Measurements from ENCODE around the gene FRMD7. TPM values are rescaled to one million over a fixed set of nuclear protein-coding genes. Genes with fewer than 3 reads are reported as not detected.

FRMD7 gene
- total and polyA plus RNA-seq, 2 experiments from 2014 or later: not detected

- Histone ChIP-seq H3K4me3 (no peak overlapping the region), H3K27me3 (ENCODE audit: insufficient read depth) (no peaks in the 10 kb centered on the region), H3K4me2 (no peak overlapping the region), H3K4me1 (ENCODE audit: insufficient read depth) (peaks cover 11% of the 10 kb centered on the region; the same call in 1 of the 2 replicates), H3K9me2 (ENCODE audit: insufficient read depth) (no peaks in the 10 kb centered on the region), H3K79me2 (replicated peaks; ENCODE audit: insufficient read depth) (no peaks in the 10 kb centered on the region), H2AFZ (no peak overlapping the region), H4K20me1 (replicated peaks; ENCODE audit: insufficient read depth) (no peaks in the 10 kb centered on the region), H3K27ac (ENCODE audit: low read depth) (no peak overlapping the region), H3F3A (replicated peaks; ENCODE audit: low read depth) (no peaks in the 10 kb centered on the region), H3K36me3 (ENCODE audit: insufficient read depth) (no peaks in the 10 kb centered on the region)
- no peaks in the 10 kb centered on the region for H3K36me3 Mint-ChIP-seq (ENCODE audit: low read depth)
- H3K4me1 Mint-ChIP-seq: peaks cover 8% of the 10 kb centered on the region; the same call in 2 of the 3 replicates
- H3K9me3 Mint-ChIP-seq: no peaks in the 10 kb centered on the region
- ATAC-seq: no peak
- H3K27me3 Mint-ChIP-seq (ENCODE audit: insufficient read depth, low read depth, poor library complexity): peaks cover 2% of the 10 kb centered on the region
- H3K4me3 Mint-ChIP-seq: no peak overlapping the region
- no peak for TF ChIP-seq CREB1 (CRISPR knock-in tag; IDR thresholded peaks at IDR 0.05; ENCODE audit: low read depth)
- no peak for TF ChIP-seq EZH2 (IDR thresholded peaks at IDR 0.05; ENCODE audit: low read depth, unreplicated experiment)
- TF ChIP-seq EZH2phosphoT487 (IDR thresholded peaks at IDR 0.05; ENCODE audit: unreplicated experiment): no peak
- no peak for TF ChIP-seq NANOG (IDR thresholded peaks at IDR 0.05; ENCODE audit: borderline replicate concordance)
- no peak for TF ChIP-seq ZNF114 (CRISPR knock-in tag; IDR thresholded peaks at IDR 0.05)
- no peak for TF ChIP-seq ZNF462 (CRISPR knock-in tag; IDR thresholded peaks at IDR 0.05)
- TF ChIP-seq CTCF (conservative IDR thresholded peaks at IDR 0.05; ENCODE audit: low read depth in 2 of 2): no peak
- TF ChIP-seq ZNF331 (CRISPR knock-in tag; IDR thresholded peaks at IDR 0.05; ENCODE audit: low read depth): no peak
- TF ChIP-seq STAT1 (IDR thresholded peaks at IDR 0.05; ENCODE audit: unreplicated experiment): no peak
- TF ChIP-seq POLR2AphosphoS5 (IDR thresholded peaks at IDR 0.05; ENCODE audit: low read depth): no peak
- TF ChIP-seq JUNB (IDR thresholded peaks at IDR 0.05; ENCODE audit: unreplicated experiment): no peak
- TF ChIP-seq ETS1 (IDR thresholded peaks at IDR 0.05): no peak
- no peak for TF ChIP-seq REST (IDR thresholded peaks at IDR 0.05; ENCODE audit: unreplicated experiment)
- no peak overlapping the region for H3K27ac Mint-ChIP-seq
- no peak for DNase-seq (ENCODE audit: low spot score)
Measured at GRCh38 chrX:132171881-132172280, 44.1 kb upstream of the FRMD7 start.

Data from GM23338 (cell line).